ENCODE results near the gene SPATA31D3. TPM values are rescaled to one million over a fixed set of nuclear protein-coding genes. Genes with fewer than 3 reads are reported as not detected.

Gene SPATA31D3
- total RNA-seq, 1 experiment from 2014 or later, result not detected

- TF ChIP-seq, protein P1, sequence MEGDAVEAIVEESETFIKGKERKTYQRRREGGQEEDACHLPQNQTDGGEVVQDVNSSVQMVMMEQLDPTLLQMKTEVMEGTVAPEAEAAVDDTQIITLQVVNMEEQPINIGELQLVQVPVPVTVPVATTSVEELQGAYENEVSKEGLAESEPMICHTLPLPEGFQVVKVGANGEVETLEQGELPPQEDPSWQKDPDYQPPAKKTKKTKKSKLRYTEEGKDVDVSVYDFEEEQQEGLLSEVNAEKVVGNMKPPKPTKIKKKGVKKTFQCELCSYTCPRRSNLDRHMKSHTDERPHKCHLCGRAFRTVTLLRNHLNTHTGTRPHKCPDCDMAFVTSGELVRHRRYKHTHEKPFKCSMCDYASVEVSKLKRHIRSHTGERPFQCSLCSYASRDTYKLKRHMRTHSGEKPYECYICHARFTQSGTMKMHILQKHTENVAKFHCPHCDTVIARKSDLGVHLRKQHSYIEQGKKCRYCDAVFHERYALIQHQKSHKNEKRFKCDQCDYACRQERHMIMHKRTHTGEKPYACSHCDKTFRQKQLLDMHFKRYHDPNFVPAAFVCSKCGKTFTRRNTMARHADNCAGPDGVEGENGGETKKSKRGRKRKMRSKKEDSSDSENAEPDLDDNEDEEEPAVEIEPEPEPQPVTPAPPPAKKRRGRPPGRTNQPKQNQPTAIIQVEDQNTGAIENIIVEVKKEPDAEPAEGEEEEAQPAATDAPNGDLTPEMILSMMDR (conservative IDR thresholded peaks at IDR 0.05), result no peak
- Histone ChIP-seq H3K14ac (ENCODE audit: insufficient read depth, low read length) (no peak overlapping the region), H3K27me3 (ENCODE audit: insufficient read depth, low read length) (no peaks in the 10 kb centered on the region), H3K9me3 (ENCODE audit: control insufficient read depth, low read depth, low read length) (no peaks in the 10 kb centered on the region), H2BK20ac (ENCODE audit: low read depth, low read length, poor library complexity, severe bottlenecking) (no peak overlapping the region), H3K23me2 (ENCODE audit: insufficient read length, low read depth, low read length, poor library complexity, severe bottlenecking) (no peaks in the 10 kb centered on the region), H2BK12ac (ENCODE audit: insufficient read length, low read depth, low read length) (no peak overlapping the region), H3K79me2 (ENCODE audit: insufficient read depth, low read length) (no peaks in the 10 kb centered on the region), H3K4me2 (ENCODE audit: insufficient read depth, insufficient read length, low read length) (no peak overlapping the region), H2AK5ac (ENCODE audit: insufficient read length, low read length) (no peak overlapping the region), H3T11ph (ENCODE audit: low read length) (no peak overlapping the region), H3K56ac (ENCODE audit: insufficient read length, low read depth, low read length) (no peak overlapping the region), H3K9ac (ENCODE audit: extremely low read depth, insufficient read length, low read length) (no peak overlapping the region), H2AFZ (ENCODE audit: low read length) (no peak overlapping the region), H4K91ac (ENCODE audit: insufficient read length, low read depth, low read length) (no peak overlapping the region), H3K4ac (ENCODE audit: low read depth, low read length) (no peak overlapping the region), H3K23ac (ENCODE audit: insufficient read length, low read depth, low read length) (no peak overlapping the region), H3K79me1 (ENCODE audit: insufficient read depth, low read depth, low read length, poor library complexity, severe bottlenecking) (no peaks in the 10 kb centered on the region), H3K18ac (ENCODE audit: insufficient read length, low read depth, low read length) (no peak overlapping the region), H2BK15ac (ENCODE audit: low read depth, low read length) (no peak overlapping the region), H4K5ac (ENCODE audit: insufficient read length, low read depth, low read length) (no peak overlapping the region), H4K8ac (replicated peaks; ENCODE audit: insufficient read length, low read depth, low read length) (no peak overlapping the region), H2BK120ac (ENCODE audit: low read depth, low read length, poor library complexity, severe bottlenecking) (no peak overlapping the region), H2BK5ac (ENCODE audit: insufficient read length, low read length) (no peak overlapping the region), H4K20me1 (ENCODE audit: control insufficient read depth, insufficient read depth, insufficient read length) (no peaks in the 10 kb centered on the region), H3K27ac (ENCODE audit: insufficient read length, low read depth, low read length) (no peak overlapping the region), H3K4me1 (ENCODE audit: insufficient read depth, low read length) (no peaks in the 10 kb centered on the region)
- DNase-seq, result no peak
- no peaks in the 10 kb centered on the region for H3K4me1 Mint-ChIP-seq
- no CpG with 5 or more reads among the region's 2 CpGs for WGBS (ENCODE audit: extremely low coverage, insufficient read length, low lambda C conversion rate)
- H3K9me3 Mint-ChIP-seq, result no peaks in the 10 kb centered on the region; a peak in 2 of 5 replicates
- peaks cover 0 to 1% (median 0%) of the 10 kb centered on the region in 3 experiments; a peak in 1 of 7 replicates for H3K36me3 Mint-ChIP-seq (ENCODE audit: insufficient read depth in 1 of 3, low read depth in 3 of 3)
- H3K4me3 Mint-ChIP-seq, result no peak overlapping the region
- H3K27me3 Mint-ChIP-seq (ENCODE audit: low read depth), result no peaks in the 10 kb centered on the region; the same call in 1 of the 2 replicates
- no peak overlapping the region for H3K27ac Mint-ChIP-seq
These were observed 35.9 kb downstream of the SPATA31D3 start for GRCh38 chr9:81979196-81979595.

Data from H9 (cell line).